K562 (cell line): ENCODE data around the gene CAMK2D.

ENCODE experiments used
- FOS ChIP-seq: IDR thresholded peaks from 3 replicates; pipeline ENCODE4 v1.6.1; 2011; ENCODE audit not compliant: insufficient read length; ENCODE audit errors: extremely low read depth
- MYC ChIP-seq, 2 experiments: fragments of 250-450 bp in 1 of 2; sonication (Bioruptor Pico) in 1 of 2; IDR thresholded peaks; 2 replicates each; pipeline versions ENCODE4 v1.5.1 to v1.6.1; 2012 to 2021; ENCODE audit warnings: low read depth in 2 of 2, borderline replicate concordance in 1 of 2, improper control_type of control experiment in 1 of 2, low read length in 1 of 2, mild to moderate bottlenecking in 1 of 2, moderate library complexity in 1 of 2
- PTBP1 ChIP-seq: fragments of 200-400 bp; formaldehyde crosslinking; IDR thresholded peaks from 2 replicates; pipeline ENCODE4 v1.6.1; 2017; ENCODE audit warnings: low read depth, low read length
- TCF3 ChIP-seq: sonication (generic); formaldehyde crosslinking; IDR thresholded peaks from 2 replicates; pipeline ENCODE4 v1.4.0; 2020; ENCODE audit warnings: mild to moderate bottlenecking, missing genetic modification reagents
- ZBTB33 ChIP-seq: sonication (generic); formaldehyde crosslinking; IDR thresholded peaks from 2 replicates; pipeline ENCODE4 v1.8.1; 2023; ENCODE audit warnings: mild to moderate bottlenecking, missing genetic modification reagents
- ZNF766 ChIP-seq: fragments of 200-800 bp; sonication (Bioruptor generic); conservative IDR thresholded peaks from 2 replicates; pipeline ENCODE4 v1.6.1; 2016; ENCODE audit warnings: missing genetic modification characterization, missing compliant biosample characterization
- TF ChIP-seq, protein P1 (sequence below): sonication (generic); formaldehyde crosslinking; IDR thresholded peaks from 2 replicates; pipeline ENCODE4 v1.8.0; 2023; ENCODE audit warnings: mild to moderate bottlenecking, missing genetic modification reagents

DNA sequence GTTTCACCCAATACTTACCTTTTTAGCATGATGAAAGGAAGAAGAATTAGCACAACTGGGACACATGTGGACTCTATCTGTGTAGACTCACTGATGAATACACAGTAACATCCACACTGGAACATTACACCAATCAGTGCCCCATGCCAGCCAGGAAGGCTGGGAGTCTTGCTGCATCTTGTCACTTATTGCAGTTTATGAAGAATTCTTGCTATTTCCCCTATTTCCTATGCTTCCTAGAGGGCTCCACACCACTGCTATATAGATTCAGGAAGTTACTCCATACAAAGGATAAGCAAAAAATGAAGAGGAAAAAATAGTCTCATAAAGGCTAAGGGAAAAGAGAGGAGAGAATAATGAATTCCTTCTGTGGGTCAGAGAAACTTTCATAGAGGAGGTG lies 201.0 kb downstream of the CAMK2D start:
- TF ChIP-seq, protein P1, sequence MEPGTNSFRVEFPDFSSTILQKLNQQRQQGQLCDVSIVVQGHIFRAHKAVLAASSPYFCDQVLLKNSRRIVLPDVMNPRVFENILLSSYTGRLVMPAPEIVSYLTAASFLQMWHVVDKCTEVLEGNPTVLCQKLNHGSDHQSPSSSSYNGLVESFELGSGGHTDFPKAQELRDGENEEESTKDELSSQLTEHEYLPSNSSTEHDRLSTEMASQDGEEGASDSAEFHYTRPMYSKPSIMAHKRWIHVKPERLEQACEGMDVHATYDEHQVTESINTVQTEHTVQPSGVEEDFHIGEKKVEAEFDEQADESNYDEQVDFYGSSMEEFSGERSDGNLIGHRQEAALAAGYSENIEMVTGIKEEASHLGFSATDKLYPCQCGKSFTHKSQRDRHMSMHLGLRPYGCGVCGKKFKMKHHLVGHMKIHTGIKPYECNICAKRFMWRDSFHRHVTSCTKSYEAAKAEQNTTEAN (CRISPR knock-in tag) = no peak
- TF ChIP-seq PTBP1 (no peak), FOS (no peak), ZNF766 (CRISPR knock-in tag) (no peak), ZBTB33 (CRISPR knock-in tag) (no peak), MYC (IDR thresholded peaks at IDR 0.05; ENCODE audit: low read depth, low read length) (no peak), MYC (CRISPR knock-in tag; IDR thresholded peaks at IDR 0.05; ENCODE audit: borderline replicate concordance, low read depth) (no peak), TCF3 (CRISPR knock-in tag) (no peak)
